K562 (cell line): Measurements from ENCODE around the gene PNPLA1. TPM values are rescaled to one million over a fixed set of nuclear protein-coding genes. Genes with fewer than 3 reads are reported as not detected.

Experiments used
- DACH1 ChIP-seq: fragments of 450-650 bp; IDR thresholded peaks from 2 replicates; pipeline ENCODE4 v1.6.1; 2018; ENCODE audit not compliant: partially characterized antibody
- FOXP1 ChIP-seq: sonication (generic); formaldehyde crosslinking; IDR thresholded peaks from 2 replicates; pipeline ENCODE4 v1.8.0; 2022; ENCODE audit warnings: mild to moderate bottlenecking, missing genetic modification reagents
- KLF1 ChIP-seq: fragments of 450-650 bp; IDR thresholded peaks from 2 replicates; pipeline ENCODE4 v1.6.1; 2016; ENCODE audit warnings: missing genetic modification characterization, missing compliant biosample characterization
- POLR2G ChIP-seq: fragments of 200-400 bp; formaldehyde crosslinking; IDR thresholded peaks from 2 replicates; pipeline ENCODE4 v1.6.1; 2017; ENCODE audit warnings: low read depth, mild to moderate bottlenecking, antibody characterized with exemption, low read length, moderate library complexity
- RBBP5 ChIP-seq: fragments of 200-600 bp; sonication (generic); IDR thresholded peaks from 2 replicates; pipeline ENCODE4 v1.6.1; 2012; ENCODE audit warnings: borderline replicate concordance, mild to moderate bottlenecking, low read length, control low read depth, inconsistent platforms; ENCODE audit not compliant: insufficient read depth, poor library complexity, severe bottlenecking
- RBM15 ChIP-seq: fragments of 200-400 bp; formaldehyde crosslinking; IDR thresholded peaks from 2 replicates; pipeline ENCODE4 v1.6.1; 2018; ENCODE audit warnings: mild to moderate bottlenecking, low read length, moderate library complexity; ENCODE audit not compliant: insufficient read depth
- SP2 ChIP-seq: IDR thresholded peaks from 2 replicates; pipeline ENCODE4 v1.6.1; 2011; ENCODE audit warnings: mild to moderate bottlenecking, low read depth, low read length, moderate library complexity; ENCODE audit not compliant: poor library complexity, severe bottlenecking; ENCODE audit errors: extremely low read depth
- XRCC4 ChIP-seq: IDR thresholded peaks from one replicate; pipeline ENCODE4 v1.6.1; 2011; ENCODE audit not compliant: insufficient read depth, insufficient read length; ENCODE audit errors: extremely low read depth
- ZKSCAN8 ChIP-seq: fragments of 200-800 bp; sonication (Bioruptor generic); IDR thresholded peaks from 2 replicates; pipeline ENCODE4 v1.6.1; 2016; ENCODE audit warnings: missing genetic modification characterization, missing compliant biosample characterization
- ZNF584 ChIP-seq: fragments of 200-800 bp; sonication (Bioruptor generic); IDR thresholded peaks from 2 replicates; pipeline ENCODE4 v1.6.1; 2016; ENCODE audit warnings: low read depth, mild to moderate bottlenecking, missing genetic modification characterization, missing compliant biosample characterization
- polyA plus RNA-seq, 8 experiments: library from polyadenylated mRNA; depleted of rRNA in 4 of 8; stranded (reverse) in 5 of 8; unstranded in 3 of 8; fragments of >200 nt; fragmentation: Nextera tagmentation in 2 of 8; fragmentation: Illumina TruSeq in 1 of 8; extraction: Ambion mirVana in 2 of 8; extraction: Trizol in 1 of 8; gene quantifications; 2 replicates each; pipeline versions ENCODE4 v1.2.1 to v1.2.3, GENCODE V29; 2011 to 2014; ENCODE audit warnings: inconsistent platforms in 1 of 8, missing spikeins in 1 of 8
- total RNA-seq, 7 experiments: library from RNA; depleted of rRNA in 6 of 7; stranded (reverse); fragments of >200 nt in 6 of 7; fragmentation: Illumina TruSeq in 2 of 7; extraction: Trizol in 2 of 7; gene quantifications; 2 replicates each; pipeline versions ENCODE4 v1.2.1 to v1.2.3, GENCODE V29; 2011 to 2021; ENCODE audit warnings: low replicate concordance in 1 of 7
- TF ChIP-seq, protein P1 (sequence below): IDR thresholded peaks from 2 replicates; pipeline ENCODE4 v1.6.1; 2016; ENCODE audit warnings: missing genetic modification characterization, missing compliant biosample characterization
- TF ChIP-seq, protein P2 (sequence below), 2 experiments: IDR thresholded peaks; 2 replicates each; pipeline ENCODE4 v1.6.1; 2012; ENCODE audit warnings: improper control_type of control experiment in 2 of 2, low read depth in 2 of 2, low read length in 2 of 2, borderline replicate concordance in 1 of 2
- TF ChIP-seq, protein P3 (sequence below): fragments of 250-450 bp; sonication (Bioruptor Pico); IDR thresholded peaks from 2 replicates; pipeline ENCODE4 v1.5.1; 2021; ENCODE audit warnings: mild to moderate bottlenecking
- TF ChIP-seq, protein P4 (sequence below): sonication (generic); formaldehyde crosslinking; IDR thresholded peaks from 2 replicates; pipeline ENCODE4 v1.8.0; 2023; ENCODE audit warnings: missing genetic modification reagents, mild to moderate bottlenecking, borderline replicate concordance

PNPLA1 gene
- total and polyA plus RNA-seq, 9 of the 15 experiments (the other 6 are each of a cell fraction or from before 2014, with no cell fraction given) = 0.04 to 0.27 (median 0.13) TPM; not detected in 2

DNA sequence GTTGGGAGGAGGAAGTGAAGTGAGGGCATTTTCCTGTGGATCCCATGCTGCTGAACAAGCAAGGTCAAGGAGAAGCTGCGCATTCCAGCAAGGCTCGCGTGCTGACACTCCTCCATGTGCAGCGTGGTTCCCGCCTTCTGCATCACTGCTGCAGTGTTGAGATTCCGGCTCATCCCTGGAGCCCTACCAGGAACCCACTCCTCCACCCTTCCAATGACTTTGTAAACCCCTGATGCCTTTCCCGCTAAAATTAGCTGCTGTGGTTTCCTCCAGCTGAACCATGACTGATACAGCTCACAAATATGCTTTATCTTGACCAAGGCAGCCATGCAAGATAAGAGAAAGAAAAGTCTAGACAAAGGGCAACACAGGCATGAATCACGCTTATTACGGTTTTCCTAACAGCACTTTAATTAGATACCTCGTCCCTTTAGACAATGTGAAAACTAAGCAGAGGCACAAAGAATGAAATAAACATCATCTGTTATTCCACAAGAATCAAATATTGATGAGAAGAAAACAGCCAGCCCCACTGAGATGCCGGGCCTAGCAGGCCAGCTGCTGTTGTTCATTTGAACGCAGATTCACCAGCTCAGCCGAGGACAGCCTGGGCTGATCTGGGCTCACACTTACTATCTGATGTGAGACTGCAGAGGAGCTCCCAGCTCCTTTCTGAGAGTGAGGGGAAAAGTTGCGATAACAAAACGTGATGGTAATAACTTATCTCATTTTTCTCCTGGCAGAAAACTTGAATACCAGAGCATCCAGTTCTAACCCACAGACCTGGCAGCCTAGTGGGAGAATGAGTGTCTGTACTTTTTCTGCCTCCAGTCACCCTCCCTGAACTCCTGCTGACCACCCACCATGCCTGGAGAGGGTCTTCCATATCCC, 81.1 kb downstream of the PNPLA1 start (continued):
- TF ChIP-seq, protein P1, sequence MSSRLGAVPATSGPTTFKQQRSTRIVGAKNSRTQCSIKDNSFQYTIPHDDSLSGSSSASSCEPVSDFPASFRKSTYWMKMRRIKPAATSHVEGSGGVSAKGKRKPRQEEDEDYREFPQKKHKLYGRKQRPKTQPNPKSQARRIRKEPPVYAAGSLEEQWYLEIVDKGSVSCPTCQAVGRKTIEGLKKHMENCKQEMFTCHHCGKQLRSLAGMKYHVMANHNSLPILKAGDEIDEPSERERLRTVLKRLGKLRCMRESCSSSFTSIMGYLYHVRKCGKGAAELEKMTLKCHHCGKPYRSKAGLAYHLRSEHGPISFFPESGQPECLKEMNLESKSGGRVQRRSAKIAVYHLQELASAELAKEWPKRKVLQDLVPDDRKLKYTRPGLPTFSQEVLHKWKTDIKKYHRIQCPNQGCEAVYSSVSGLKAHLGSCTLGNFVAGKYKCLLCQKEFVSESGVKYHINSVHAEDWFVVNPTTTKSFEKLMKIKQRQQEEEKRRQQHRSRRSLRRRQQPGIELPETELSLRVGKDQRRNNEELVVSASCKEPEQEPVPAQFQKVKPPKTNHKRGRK (tag) = no peak
- TF ChIP-seq, protein P2, sequence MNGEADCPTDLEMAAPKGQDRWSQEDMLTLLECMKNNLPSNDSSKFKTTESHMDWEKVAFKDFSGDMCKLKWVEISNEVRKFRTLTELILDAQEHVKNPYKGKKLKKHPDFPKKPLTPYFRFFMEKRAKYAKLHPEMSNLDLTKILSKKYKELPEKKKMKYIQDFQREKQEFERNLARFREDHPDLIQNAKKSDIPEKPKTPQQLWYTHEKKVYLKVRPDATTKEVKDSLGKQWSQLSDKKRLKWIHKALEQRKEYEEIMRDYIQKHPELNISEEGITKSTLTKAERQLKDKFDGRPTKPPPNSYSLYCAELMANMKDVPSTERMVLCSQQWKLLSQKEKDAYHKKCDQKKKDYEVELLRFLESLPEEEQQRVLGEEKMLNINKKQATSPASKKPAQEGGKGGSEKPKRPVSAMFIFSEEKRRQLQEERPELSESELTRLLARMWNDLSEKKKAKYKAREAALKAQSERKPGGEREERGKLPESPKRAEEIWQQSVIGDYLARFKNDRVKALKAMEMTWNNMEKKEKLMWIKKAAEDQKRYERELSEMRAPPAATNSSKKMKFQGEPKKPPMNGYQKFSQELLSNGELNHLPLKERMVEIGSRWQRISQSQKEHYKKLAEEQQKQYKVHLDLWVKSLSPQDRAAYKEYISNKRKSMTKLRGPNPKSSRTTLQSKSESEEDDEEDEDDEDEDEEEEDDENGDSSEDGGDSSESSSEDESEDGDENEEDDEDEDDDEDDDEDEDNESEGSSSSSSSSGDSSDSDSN (IDR thresholded peaks at IDR 0.05; ENCODE audit: borderline replicate concordance in 1 of 2, low read depth in 2 of 2, low read length in 2 of 2) = 0 out of 4 replicates have a peak, but pooled peaks have one; percentile 30 to 41
- no peak for TF ChIP-seq SP2
- TF ChIP-seq RBBP5 = no peak
- TF ChIP-seq FOXP1 (CRISPR knock-in tag) = no peak; the same call in 1 of the 2 replicates
- TF ChIP-seq, protein P3, sequence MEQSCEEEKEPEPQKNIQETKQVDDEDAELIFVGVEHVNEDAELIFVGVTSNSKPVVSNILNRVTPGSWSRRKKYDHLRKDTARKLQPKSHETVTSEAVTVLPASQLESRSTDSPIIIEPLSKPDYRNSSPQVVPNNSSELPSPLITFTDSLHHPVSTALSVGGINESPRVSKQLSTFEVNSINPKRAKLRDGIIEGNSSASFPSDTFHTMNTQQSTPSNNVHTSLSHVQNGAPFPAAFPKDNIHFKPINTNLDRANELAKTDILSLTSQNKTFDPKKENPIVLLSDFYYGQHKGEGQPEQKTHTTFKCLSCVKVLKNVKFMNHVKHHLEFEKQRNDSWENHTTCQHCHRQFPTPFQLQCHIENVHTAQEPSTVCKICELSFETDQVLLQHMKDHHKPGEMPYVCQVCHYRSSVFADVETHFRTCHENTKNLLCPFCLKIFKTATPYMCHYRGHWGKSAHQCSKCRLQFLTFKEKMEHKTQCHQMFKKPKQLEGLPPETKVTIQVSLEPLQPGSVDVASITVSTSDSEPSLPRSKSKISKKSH = no peak
- TF ChIP-seq ZNF584 = peak; percentile 85
- no peak for TF ChIP-seq RBM15
- no peak for TF ChIP-seq POLR2G
- TF ChIP-seq KLF1 (tag) = no peak
- peak; percentile 94 for TF ChIP-seq DACH1
- TF ChIP-seq ZKSCAN8 (CRISPR knock-in tag) = no peak; the same call in 1 of the 2 replicates
- TF ChIP-seq XRCC4 = no peak
- TF ChIP-seq, protein P4, sequence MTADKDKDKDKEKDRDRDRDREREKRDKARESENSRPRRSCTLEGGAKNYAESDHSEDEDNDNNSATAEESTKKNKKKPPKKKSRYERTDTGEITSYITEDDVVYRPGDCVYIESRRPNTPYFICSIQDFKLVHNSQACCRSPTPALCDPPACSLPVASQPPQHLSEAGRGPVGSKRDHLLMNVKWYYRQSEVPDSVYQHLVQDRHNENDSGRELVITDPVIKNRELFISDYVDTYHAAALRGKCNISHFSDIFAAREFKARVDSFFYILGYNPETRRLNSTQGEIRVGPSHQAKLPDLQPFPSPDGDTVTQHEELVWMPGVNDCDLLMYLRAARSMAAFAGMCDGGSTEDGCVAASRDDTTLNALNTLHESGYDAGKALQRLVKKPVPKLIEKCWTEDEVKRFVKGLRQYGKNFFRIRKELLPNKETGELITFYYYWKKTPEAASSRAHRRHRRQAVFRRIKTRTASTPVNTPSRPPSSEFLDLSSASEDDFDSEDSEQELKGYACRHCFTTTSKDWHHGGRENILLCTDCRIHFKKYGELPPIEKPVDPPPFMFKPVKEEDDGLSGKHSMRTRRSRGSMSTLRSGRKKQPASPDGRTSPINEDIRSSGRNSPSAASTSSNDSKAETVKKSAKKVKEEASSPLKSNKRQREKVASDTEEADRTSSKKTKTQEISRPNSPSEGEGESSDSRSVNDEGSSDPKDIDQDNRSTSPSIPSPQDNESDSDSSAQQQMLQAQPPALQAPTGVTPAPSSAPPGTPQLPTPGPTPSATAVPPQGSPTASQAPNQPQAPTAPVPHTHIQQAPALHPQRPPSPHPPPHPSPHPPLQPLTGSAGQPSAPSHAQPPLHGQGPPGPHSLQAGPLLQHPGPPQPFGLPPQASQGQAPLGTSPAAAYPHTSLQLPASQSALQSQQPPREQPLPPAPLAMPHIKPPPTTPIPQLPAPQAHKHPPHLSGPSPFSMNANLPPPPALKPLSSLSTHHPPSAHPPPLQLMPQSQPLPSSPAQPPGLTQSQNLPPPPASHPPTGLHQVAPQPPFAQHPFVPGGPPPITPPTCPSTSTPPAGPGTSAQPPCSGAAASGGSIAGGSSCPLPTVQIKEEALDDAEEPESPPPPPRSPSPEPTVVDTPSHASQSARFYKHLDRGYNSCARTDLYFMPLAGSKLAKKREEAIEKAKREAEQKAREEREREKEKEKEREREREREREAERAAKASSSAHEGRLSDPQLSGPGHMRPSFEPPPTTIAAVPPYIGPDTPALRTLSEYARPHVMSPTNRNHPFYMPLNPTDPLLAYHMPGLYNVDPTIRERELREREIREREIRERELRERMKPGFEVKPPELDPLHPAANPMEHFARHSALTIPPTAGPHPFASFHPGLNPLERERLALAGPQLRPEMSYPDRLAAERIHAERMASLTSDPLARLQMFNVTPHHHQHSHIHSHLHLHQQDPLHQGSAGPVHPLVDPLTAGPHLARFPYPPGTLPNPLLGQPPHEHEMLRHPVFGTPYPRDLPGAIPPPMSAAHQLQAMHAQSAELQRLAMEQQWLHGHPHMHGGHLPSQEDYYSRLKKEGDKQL (CRISPR knock-in tag) = no peak
